Left renal cortex interstitium (tissue), 4 donors: ENCODE measurements around the gene MYO3A. TPM values are rescaled to one million over a fixed set of nuclear protein-coding genes. Genes with fewer than 3 reads are reported as not detected.

ENCODE experiments used
- DNase-seq, 4 donors: peaks; one replicate each; pipeline ENCODE4 v3.0.0-alpha.2; 2013; ENCODE audit warnings: low read depth in 4 of 4, low spot score in 2 of 4, missing footprints in 1 of 4
- polyA plus RNA-seq, 4 donors: library from polyadenylated mRNA; unstranded; fragments of 120-200 nt; gene quantifications; one replicate each; pipeline ENCODE4 v1.2.1, GENCODE V29; 2013; ENCODE audit not compliant: insufficient read length in 4 of 4

Gene MYO3A
- polyA plus RNA-seq, 4 donors = 4.2 to 10.1 (median 6.6) TPM

GRCh38 chr10:26243351-26243720 is 309.3 kb downstream of the MYO3A start:
- peak in 2 of 4 donors; percentile 15 to 26 for DNase-seq

- no peak for DNase-seq
These were observed 315.7 kb downstream of the MYO3A start for GRCh38 chr10:26249681-26250080.

GRCh38 chr10:26251925-26252324 is 317.9 kb downstream of the MYO3A start:
- no peak for DNase-seq

- DNase-seq = no peak
These were observed 320.6 kb downstream of the MYO3A start for GRCh38 chr10:26254616-26255015.

GRCh38 chr10:26259341-26259740 is 325.3 kb downstream of the MYO3A start:
- no peak for DNase-seq
